ENCODE data around the gene GPX3. TPM values are rescaled to one million over a fixed set of nuclear protein-coding genes. Genes with fewer than 3 reads are reported as not detected.

Gene GPX3
- total RNA-seq, 4 donors from 2014 or later = 399 to 695 (median 446) TPM

DNA sequence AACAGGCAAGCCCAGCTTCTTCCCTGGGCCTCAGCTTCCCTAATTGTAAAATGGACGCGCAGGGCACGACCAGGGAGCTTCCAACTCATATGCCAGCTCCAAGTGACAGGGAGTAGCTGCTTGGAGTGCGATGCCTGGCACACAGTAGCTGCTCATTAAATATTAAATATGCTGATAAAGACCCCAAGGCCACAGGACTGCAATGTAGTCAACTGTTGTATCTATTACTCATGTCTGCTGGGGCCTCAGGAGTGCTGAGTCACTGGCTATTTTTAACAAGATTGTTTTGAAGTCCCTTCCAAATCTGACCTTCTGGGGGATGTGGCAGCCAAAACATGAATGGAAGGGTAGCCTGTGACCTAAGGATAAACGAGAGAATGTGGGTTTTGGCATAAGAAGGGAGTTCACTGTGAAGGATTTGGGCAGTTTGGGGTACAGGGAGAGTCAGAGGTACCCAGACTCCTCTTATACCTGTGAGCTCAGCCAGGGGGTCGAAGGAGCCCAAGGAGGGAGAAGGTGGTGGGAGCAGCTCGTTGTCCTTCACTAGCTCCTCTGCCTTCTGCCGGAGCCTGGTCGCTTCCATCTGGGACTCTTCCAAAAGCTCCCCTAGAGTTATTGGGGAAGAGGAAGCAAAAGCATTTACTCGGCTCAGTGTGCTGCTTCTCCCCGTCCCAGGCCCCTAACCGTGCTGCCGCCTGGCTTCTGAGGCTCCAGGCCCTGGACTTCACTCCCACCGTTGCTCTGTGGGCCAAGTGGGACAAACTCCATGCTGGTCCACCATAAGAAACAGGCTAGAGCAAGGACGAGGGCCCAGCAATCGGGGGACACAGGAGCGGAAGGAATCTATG is 43.0 kb downstream of the GPX3 start:
- no peak overlapping the region for H3K4me3 ChIP-seq (ENCODE audit: low read depth, poor library complexity, severe bottlenecking)
- WGBS, 2 donors = 72% methylated on average over 17 of the region's 17 CpGs
- TF ChIP-seq POLR2A (IDR thresholded peaks at IDR 0.05) = no peak
- TF ChIP-seq, protein P1, sequence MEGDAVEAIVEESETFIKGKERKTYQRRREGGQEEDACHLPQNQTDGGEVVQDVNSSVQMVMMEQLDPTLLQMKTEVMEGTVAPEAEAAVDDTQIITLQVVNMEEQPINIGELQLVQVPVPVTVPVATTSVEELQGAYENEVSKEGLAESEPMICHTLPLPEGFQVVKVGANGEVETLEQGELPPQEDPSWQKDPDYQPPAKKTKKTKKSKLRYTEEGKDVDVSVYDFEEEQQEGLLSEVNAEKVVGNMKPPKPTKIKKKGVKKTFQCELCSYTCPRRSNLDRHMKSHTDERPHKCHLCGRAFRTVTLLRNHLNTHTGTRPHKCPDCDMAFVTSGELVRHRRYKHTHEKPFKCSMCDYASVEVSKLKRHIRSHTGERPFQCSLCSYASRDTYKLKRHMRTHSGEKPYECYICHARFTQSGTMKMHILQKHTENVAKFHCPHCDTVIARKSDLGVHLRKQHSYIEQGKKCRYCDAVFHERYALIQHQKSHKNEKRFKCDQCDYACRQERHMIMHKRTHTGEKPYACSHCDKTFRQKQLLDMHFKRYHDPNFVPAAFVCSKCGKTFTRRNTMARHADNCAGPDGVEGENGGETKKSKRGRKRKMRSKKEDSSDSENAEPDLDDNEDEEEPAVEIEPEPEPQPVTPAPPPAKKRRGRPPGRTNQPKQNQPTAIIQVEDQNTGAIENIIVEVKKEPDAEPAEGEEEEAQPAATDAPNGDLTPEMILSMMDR (IDR thresholded peaks at IDR 0.05) = no peak
- intact Hi-C loops (cut with DNase I; ENCODE audit: low total_unique reads) = no loop called here
- DNase-seq (ENCODE audit: low spot score in 2 of 2) = no peak

DNA sequence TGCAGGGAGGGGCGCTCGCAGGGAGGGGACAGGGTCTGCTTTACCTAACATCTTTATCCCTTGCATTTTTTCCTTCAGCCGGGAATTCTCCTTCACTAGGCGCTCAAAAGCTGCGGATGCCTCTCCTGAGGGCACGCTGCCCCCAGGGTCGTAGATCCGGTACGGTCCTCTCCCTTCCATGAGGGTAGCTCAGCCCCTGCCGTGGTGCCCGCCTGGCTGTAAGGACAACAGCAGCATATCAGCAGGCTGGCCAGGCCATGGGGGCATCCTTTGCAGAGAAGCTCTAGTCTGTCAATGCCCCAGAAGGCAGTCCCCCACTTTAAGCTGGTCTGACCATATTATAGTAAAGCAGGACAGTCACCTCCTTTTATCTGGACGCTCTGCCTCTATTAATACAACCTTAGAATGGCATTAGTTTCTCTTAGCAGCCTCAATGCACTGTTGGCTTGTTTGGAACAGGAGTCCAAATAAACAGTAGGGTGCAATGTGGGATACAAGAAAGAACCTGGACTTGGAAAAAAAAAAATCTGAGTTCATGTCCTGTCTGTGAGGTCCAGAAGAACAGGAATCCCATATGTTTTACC is 44.6 kb downstream of the GPX3 start:
- intact Hi-C loops (cut with DNase I; ENCODE audit: low total_unique reads) = no loop called here
- H3K4me3 ChIP-seq (ENCODE audit: low read depth, poor library complexity, severe bottlenecking) = no peak overlapping the region

DNA sequence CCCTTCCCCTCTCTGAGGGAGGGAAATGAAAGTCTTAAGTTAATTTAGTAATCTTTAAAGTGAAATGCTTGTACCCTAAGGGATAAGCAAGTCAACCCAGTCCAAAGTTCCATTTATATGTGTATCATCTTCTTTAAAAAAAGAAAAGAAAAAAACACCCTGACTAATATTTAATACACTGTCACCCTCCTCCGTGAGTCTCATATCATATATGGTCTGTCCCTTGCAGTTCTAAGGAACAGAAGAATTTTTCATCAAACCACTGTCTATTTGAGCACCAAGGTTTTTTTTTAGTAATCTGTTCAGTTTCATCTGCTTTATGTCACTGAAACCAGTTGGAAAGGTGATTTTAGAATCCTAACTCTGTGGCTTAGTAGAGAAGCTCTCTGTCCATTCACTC is 45.2 kb downstream of the GPX3 start:
- intact Hi-C loops (cut with DNase I; ENCODE audit: low total_unique reads) = no loop called here
- TF ChIP-seq, protein P1 (IDR thresholded peaks at IDR 0.05) = no peak
- TF ChIP-seq POLR2A (IDR thresholded peaks at IDR 0.05) = no peak
- no peak for DNase-seq (ENCODE audit: low spot score in 2 of 2)
- H3K4me3 ChIP-seq (ENCODE audit: low read depth, poor library complexity, severe bottlenecking) = no peak overlapping the region
- WGBS, 2 donors = 92 to 96% methylated on average over 1 of the region's 1 CpG

More for the DNA sequence above, 44.6 kb downstream of the GPX3 start:
- TF ChIP-seq, protein P1 (IDR thresholded peaks at IDR 0.05) = no peak
- no peak for TF ChIP-seq POLR2A (IDR thresholded peaks at IDR 0.05)
- no peak for DNase-seq (ENCODE audit: low spot score in 2 of 2)
- 96 to 97% methylated on average over 12 of the region's 12 CpGs for WGBS, 2 donors

DNA sequence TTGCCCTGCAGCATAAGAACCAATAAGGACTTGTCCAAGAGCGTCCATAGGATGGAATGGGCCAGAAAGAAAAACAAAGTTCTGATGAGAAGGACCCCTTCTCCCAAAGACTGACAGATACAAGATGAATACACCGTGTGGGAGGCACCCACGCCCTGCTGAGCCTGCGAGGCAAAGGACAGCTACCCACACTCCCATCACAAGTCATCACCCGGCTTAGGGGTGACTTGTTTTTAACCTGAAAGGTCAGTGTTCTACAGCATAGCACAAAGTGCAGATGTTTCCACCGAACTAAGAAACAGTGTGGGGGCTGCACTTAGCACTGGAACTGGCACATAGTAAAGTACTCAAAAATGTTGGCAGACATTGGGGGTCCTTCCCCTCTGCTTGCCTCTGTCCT is 46.5 kb downstream of the GPX3 start:
- no peak overlapping the region for H3K4me3 ChIP-seq (ENCODE audit: low read depth, poor library complexity, severe bottlenecking)
- TF ChIP-seq, protein P1 (IDR thresholded peaks at IDR 0.05) = no peak
- TF ChIP-seq POLR2A (IDR thresholded peaks at IDR 0.05) = no peak
- 80 to 81% methylated on average over 6 of the region's 6 CpGs for WGBS, 2 donors
- intact Hi-C loops (cut with DNase I; ENCODE audit: low total_unique reads) = no loop called here
- DNase-seq (ENCODE audit: low spot score in 2 of 2) = no peak

GRCh38 chr5:151067632-151068432 is 47.4 kb downstream of the GPX3 start:
- no peak overlapping the region for H3K4me3 ChIP-seq (ENCODE audit: low read depth, poor library complexity, severe bottlenecking)
- intact Hi-C loops (cut with DNase I; ENCODE audit: low total_unique reads) = no loop called here
- no peak for DNase-seq (ENCODE audit: low spot score in 2 of 2)
- no peak for TF ChIP-seq POLR2A (IDR thresholded peaks at IDR 0.05)
- TF ChIP-seq, protein P1 (IDR thresholded peaks at IDR 0.05) = no peak
- WGBS, 2 donors = 80% methylated on average over 14 of the region's 14 CpGs
